Mucosa of stomach (tissue), 1 donor: ENCODE data around the gene B3GNT8.
"Not testable (repeated sequence)": the region's sequence is repeated elsewhere in the genome, so short reads cannot be mapped to it uniquely, and the experiment has no call there.

Source experiments
- H3K27me3 ChIP-seq: one replicate; pipeline ENCODE4 v1.7.0; 2013; ENCODE audit warnings: mild to moderate bottlenecking, low read length; ENCODE audit not compliant: control insufficient read depth, insufficient read depth
- H3K36me3 ChIP-seq: one replicate; pipeline ENCODE4 v1.7.0; 2013; ENCODE audit warnings: low read length; ENCODE audit not compliant: control insufficient read depth, insufficient read depth
- H3K4me1 ChIP-seq: one replicate; pipeline ENCODE4 v1.7.0; 2013; ENCODE audit warnings: mild to moderate bottlenecking, low read length; ENCODE audit not compliant: control insufficient read depth, insufficient read depth
- H3K4me3 ChIP-seq: one replicate; pipeline ENCODE4 v1.7.0; 2013; ENCODE audit warnings: low read length
- H3K9ac ChIP-seq: one replicate; pipeline ENCODE4 v1.7.0; 2013; ENCODE audit warnings: mild to moderate bottlenecking, low read length, moderate library complexity
- H3K9me3 ChIP-seq: one replicate; pipeline ENCODE4 v1.7.0; 2013; ENCODE audit warnings: mild to moderate bottlenecking, low read length, moderate library complexity; ENCODE audit not compliant: control insufficient read depth
- donor health status: Pancreatic carcinoma.

B3GNT8 gene

DNA sequence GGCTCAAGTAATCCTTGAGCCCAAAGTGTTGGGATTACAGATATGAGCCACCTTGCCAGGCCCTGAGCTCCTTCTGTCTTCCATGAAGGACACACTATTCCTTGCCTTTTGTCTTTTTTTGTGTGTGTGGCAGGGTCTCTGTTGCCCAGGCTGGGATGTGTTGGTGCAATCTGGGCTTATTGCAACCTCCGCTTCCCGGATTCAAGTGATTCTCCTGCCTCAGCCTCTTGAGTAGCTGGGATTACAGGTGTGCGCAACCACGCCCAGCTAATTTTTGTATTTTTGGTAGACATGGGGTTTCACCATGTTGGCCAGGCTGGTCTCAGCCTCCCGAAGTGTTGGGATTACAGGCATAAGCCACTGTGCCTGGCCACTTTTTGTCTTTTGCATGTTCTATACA lies 18.3 kb downstream of the B3GNT8 start:
- H3K4me3 ChIP-seq, H3K36me3 ChIP-seq, H3K9me3 ChIP-seq, H3K27me3 ChIP-seq: not testable (repeated sequence)
- Histone ChIP-seq H3K9ac (peak overlapping the region; percentile 41), H3K4me1 (peaks cover 39% of the 10 kb centered on the region)

DNA sequence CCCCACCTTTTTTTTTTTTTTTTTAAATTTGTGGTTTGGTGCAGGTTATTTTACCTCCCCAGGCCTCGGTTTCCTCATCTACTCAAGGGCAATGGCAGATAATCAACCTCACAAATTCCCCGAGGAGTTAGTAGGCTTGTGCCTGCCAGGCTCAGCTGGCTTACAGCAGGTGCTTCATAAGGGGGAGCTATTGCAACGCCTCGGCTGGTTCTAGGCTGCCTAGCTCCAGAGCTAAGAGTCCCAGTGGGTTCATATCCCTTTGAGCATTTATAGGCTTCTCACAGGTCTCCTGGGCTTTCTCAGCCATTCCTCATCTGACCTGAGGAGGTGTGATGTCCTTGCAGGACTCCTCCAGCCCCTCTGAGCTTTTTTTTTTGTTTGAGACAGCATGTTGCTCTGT lies 18.9 kb downstream of the B3GNT8 start:
- Histone ChIP-seq H3K36me3 (peaks cover 3% of the 10 kb centered on the region), H3K4me3 (no peak overlapping the region), H3K27me3 (no peaks in the 10 kb centered on the region), H3K4me1 (peaks cover 39% of the 10 kb centered on the region), H3K9ac (no peak overlapping the region), H3K9me3 (no peaks in the 10 kb centered on the region)

DNA sequence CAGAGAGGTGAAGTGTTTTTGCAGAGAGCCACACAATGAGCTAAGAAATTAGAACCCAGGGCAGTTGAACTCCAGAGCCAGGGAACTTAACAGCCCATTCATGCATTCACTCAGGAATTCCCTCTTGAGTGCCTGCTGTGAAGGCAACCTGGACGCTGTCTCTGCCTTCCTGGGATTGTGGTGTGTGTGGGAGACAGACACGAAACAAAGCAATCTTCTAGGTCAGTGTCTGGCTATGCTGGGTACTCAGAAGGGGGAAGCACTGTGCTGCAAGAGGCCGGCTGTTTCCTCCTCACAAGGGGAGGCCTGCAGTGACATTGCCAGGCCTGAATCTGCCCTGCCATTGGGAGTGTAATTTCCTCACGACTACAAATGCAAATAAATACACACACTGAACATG lies 19.9 kb downstream of the B3GNT8 start:
- no peak overlapping the region for H3K9ac ChIP-seq
- H3K4me1 ChIP-seq: peaks cover 39% of the 10 kb centered on the region
- H3K36me3 ChIP-seq: peaks cover 7% of the 10 kb centered on the region
- no peak overlapping the region for H3K4me3 ChIP-seq
- H3K9me3 ChIP-seq: no peaks in the 10 kb centered on the region
- H3K27me3 ChIP-seq: no peaks in the 10 kb centered on the region

DNA sequence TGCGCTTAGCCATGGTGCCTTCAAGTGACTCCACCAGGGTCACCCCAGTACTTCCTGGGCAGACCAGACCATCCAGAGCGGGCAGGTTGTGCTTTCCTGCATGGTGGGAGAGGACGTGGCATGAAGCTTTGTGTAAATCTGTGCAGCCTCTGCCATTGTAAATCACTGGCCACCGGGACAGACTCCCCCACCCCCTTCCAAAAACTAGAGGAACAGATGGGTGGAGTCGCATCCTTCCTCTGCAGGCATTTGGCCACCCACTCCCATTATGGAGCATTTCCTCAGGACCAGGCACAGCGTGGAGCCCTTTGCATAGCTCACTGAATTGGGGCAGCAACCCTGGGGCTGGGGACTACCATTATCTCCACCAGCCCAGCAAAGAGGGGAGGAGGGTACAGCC lies 21.4 kb downstream of the B3GNT8 start:
- Histone ChIP-seq H3K9ac (no peak overlapping the region), H3K36me3 (peaks cover 7% of the 10 kb centered on the region), H3K9me3 (no peaks in the 10 kb centered on the region), H3K4me3 (no peak overlapping the region), H3K4me1 (peaks cover 29% of the 10 kb centered on the region), H3K27me3 (no peaks in the 10 kb centered on the region)

DNA sequence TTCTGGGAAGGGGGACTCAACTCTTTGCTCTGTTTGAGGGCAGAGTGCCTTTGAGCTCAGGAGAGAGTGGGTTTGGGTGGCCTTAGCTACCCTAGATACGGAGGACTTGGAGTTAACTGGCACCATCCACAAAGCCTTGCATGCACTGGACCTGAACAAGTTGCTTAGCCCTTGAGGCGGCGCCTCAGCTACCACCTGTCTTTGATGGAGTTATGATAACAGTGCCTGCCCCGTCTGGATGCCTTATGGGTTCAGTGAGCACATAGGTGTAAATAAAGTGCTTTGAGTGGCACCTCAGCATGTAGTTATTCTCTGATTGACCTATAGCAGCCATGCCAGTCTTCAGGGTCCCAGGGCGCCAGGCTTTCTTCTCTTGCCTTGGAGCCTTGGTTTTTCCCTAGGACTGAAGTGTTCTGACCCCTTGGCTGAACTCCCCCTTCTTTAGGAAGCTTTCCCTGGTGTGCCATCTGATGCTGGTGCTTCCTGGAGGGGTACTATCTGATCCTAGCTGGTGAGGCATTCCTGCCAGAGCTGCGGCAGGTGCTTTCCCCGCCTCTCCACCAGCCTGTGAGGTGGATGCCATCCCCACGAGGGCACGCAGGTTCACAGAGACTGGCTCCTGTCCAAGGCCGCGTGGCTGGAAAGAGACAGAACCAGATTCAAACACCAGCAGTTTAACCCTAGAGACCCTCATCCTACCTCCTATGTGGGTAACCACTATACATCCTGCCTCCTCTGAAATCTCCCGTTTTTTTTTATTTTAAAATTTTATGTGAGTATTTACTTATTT lies 23.8 kb downstream of the B3GNT8 start:
- peaks cover 12% of the 10 kb centered on the region for H3K4me1 ChIP-seq
- H3K9ac ChIP-seq: no peak overlapping the region
- H3K27me3 ChIP-seq: no peaks in the 10 kb centered on the region
- H3K9me3 ChIP-seq: no peaks in the 10 kb centered on the region
- H3K4me3 ChIP-seq: no peak overlapping the region
- H3K36me3 ChIP-seq: peaks cover 7% of the 10 kb centered on the region

DNA sequence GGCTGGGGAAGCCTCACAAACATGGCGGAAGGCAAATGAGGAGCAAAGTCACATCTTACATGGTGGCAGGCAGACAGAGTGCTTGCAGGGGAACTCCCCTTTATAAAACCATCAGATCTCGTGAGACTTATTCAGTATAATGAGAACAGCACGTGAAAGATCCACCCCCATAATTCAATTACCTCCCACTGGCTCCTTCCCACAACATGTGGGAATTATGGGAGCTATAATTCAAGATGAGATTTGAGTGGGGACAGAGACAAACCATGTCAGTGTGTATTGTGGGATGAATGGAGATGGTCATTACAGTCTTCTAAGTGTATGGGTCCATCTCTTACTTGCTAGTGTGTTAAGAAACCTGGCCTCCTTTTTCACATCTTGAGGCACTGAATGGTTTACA lies 25.2 kb downstream of the B3GNT8 start:
- peaks cover 7% of the 10 kb centered on the region for H3K36me3 ChIP-seq
- H3K9me3 ChIP-seq: no peaks in the 10 kb centered on the region
- H3K9ac ChIP-seq: no peak overlapping the region
- H3K4me3 ChIP-seq: no peak overlapping the region
- H3K27me3 ChIP-seq: no peaks in the 10 kb centered on the region
- peaks cover 8% of the 10 kb centered on the region for H3K4me1 ChIP-seq

DNA sequence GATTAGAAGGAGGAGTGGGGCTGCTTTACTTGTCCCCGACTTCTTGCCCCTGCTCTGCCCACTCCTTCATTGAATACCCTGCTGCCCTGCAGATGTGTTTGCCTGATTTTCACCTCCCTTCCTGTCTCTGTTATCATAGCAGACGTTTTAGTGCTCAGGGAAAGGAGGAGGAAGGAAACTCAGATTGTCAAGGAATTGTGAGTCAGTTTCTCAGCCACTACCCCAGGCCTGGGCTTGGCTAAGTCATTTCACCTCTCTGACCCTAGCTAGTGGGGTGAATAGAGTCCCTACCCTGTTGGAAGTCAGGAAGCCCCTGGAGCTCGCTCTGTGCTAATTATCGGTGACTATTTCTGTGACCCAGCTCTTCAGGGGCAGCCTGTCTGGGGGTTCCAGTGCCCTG lies 25.7 kb downstream of the B3GNT8 start:
- Histone ChIP-seq H3K27me3 (no peaks in the 10 kb centered on the region), H3K4me3 (no peak overlapping the region), H3K4me1 (peaks cover 8% of the 10 kb centered on the region), H3K9me3 (no peaks in the 10 kb centered on the region), H3K9ac (no peak overlapping the region), H3K36me3 (peaks cover 7% of the 10 kb centered on the region)

DNA sequence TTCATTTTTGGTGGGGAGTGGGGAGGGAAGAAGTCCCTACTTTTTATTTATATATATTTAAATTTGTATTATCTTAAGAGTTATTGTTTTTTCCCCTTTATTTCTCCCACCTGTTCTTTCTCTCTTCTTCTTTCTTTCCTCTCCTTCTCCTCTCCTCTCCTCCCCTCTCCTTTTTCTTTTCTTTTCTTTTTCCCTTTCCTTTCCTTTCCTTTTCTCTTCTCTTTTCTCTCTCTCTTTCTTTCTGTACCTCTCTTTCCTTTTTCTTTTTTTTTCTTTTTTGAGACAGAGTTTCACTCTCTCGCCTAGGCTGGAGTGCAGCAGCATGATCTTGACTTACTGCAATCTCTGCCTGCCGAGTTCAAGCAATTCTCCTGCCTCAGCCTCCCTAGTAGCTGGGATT lies 27.6 kb downstream of the B3GNT8 start:
- Histone ChIP-seq H3K27me3 (no peaks in the 10 kb centered on the region), H3K36me3 (peaks cover 7% of the 10 kb centered on the region), H3K9ac (no peak overlapping the region), H3K4me3 (no peak overlapping the region), H3K4me1 (peaks cover 8% of the 10 kb centered on the region), H3K9me3 (no peaks in the 10 kb centered on the region)

DNA sequence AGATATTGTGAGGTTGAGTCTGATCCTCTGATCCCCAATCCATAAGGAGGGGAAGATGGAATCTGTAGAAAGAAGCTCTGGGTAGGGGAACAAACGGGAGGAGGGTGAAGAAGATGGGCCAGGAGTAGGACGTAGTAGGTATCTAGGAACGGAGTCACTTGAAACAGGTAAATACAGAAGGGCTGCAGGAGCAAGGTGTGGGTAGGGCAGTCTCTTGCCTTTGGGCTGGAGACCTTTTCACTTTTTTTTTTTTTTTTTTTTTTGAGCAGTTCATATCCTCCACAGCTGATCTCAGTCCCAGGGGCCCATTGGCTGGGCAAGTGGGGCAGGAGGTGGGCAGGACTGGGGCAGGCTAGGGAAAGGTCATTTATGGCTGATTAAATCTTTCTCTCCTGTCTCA lies 28.1 kb downstream of the B3GNT8 start:
- Histone ChIP-seq H3K27me3 (no peaks in the 10 kb centered on the region), H3K9ac (peak overlapping the region; percentile 88), H3K4me3 (no peak overlapping the region), H3K36me3 (peaks cover 7% of the 10 kb centered on the region), H3K4me1 (peaks cover 8% of the 10 kb centered on the region), H3K9me3 (no peaks in the 10 kb centered on the region)

DNA sequence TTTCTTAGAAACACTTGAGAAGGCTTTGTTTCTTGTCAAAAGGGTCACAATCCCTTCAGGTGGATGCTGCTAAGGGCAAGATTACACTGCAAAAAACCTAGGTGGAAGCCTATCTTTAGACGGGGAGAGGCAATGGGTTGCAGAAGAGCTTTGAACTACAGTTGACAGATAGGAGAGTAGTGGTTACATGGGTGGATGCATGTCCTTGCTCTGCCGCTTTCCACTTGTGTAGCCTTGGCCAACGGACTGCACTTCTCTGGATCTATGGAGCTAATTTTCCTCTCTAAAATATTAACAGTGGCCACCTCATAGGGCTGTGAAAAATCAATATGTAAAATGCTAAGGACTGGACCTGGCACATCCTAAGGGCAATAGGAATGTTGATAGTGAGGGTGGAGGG lies 28.6 kb downstream of the B3GNT8 start:
- Histone ChIP-seq H3K36me3 (peaks cover 7% of the 10 kb centered on the region), H3K27me3 (no peaks in the 10 kb centered on the region), H3K4me3 (peak overlapping the region; percentile 87), H3K4me1 (peaks cover 8% of the 10 kb centered on the region), H3K9me3 (no peaks in the 10 kb centered on the region), H3K9ac (peak overlapping the region; percentile 88)

DNA sequence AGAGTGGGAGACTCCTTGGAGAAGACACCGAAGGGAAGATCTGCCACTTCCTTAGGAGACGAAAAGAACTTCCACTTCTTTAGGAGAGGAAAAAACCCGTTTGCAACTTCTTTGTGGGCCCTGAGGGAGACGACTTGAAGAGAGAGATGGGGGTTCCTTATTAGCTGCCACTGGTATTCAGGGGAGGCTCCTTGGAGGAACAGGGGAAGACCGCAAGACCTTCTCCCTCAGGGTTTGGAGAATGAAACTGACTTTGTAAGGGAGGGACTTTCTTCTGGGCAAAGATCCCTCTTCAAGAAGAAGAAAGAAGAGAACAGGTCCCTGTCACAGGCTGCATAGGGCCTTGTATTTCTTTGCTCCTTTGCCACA lies 29.1 kb downstream of the B3GNT8 start:
- Histone ChIP-seq H3K27me3 (no peaks in the 10 kb centered on the region), H3K9me3 (no peaks in the 10 kb centered on the region), H3K4me1 (peaks cover 8% of the 10 kb centered on the region), H3K4me3 (peak overlapping the region; percentile 87), H3K9ac (peak overlapping the region; percentile 88), H3K36me3 (peaks cover 1% of the 10 kb centered on the region)

DNA sequence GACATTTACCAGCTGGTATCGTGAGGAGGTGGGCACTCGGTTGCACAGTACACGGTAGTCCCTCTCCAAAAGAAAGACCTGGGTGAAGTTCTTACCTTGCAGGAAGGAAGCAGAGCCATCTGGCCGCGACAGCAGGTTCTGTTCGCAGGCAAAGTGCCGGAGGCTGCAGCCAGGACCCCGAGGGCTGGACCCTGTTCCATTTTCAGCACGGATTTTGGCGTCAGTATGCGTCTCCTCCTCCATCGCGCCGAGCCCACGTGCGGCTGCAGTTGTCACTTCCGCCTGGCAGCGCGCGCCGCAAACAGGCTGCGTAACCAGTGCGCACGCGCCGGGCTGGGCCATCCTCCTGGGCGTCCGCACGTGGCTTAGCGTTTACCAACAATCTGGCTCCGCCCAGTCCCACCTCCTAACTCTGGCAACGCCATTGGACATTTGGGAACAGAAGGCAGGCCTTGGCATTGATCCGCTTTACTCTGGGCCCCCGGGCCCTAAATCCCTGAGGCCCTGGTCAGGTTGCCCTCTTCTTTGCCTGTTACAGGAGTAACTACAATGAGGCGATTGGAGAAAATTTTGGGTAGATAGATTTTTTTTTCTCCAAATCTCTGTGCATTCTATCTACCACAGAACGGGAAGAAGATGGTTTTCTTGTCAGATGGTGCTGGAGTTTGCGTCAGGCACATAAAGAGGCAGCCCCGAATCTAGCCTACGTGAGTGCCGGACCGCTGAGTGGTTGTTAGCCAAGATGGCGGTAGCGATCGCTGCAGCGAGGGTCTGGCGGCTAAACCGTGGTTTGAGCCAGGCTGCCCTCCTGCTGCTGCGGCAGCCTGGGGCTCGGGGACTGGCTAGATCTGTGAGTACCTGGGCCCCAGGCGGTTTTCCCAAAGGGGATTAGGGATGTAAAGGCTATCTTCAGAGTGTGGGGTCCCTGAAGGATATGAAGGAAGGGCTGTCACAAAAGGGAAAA lies 29.8 kb downstream of the B3GNT8 start, which contains the start of the genes BCKDHA and EXOSC5:
Gene BCKDHA, plus strand, starts transcription at position 733 of the 964 bp plus-strand sequence. Its CDS starts 10 bp downstream, at position 743.
Gene EXOSC5, minus strand, starts transcription at position 274 of the 964 bp plus-strand sequence. Its CDS starts 31 bp downstream, at position 243.
- Histone ChIP-seq H3K4me1 (peaks cover 8% of the 10 kb centered on the region), H3K9me3 (no peaks in the 10 kb centered on the region), H3K36me3 (no peaks in the 10 kb centered on the region), H3K4me3 (peak within 1 kb of the TSS; percentile 95), H3K27me3 (no peaks in the 10 kb centered on the region), H3K9ac (peak within 1 kb of the TSS; percentile 88)
